ENCODE data around the gene DKKL1. TPM values are rescaled to one million over a fixed set of nuclear protein-coding genes. Genes with fewer than 3 reads are reported as not detected.

DKKL1 gene
- polyA plus RNA-seq, 1 of the 3 experiments (the other 2 are of a cell fraction): 0.36 TPM

- 87% methylated on average over 16 of the region's 16 CpGs for WGBS (ENCODE audit: low lambda C conversion rate)
- Histone ChIP-seq H3K9ac (no peak overlapping the region), H3K9me2 (no peaks in the 10 kb centered on the region), H2AFZ (ENCODE audit: low read depth) (no peak overlapping the region), H4K20me1 (ENCODE audit: insufficient read depth) (no peaks in the 10 kb centered on the region), H3K36me3 (replicated peaks in 1 of 2; ENCODE audit: control insufficient read depth in 1 of 2, insufficient read depth in 2 of 2, low read length in 1 of 2) (no peaks in the 10 kb centered on the region), H3K27ac (ENCODE audit: low read depth in 2 of 2, low read length in 1 of 2) (no peak overlapping the region), H3K4me1 (ENCODE audit: control insufficient read depth in 1 of 2, insufficient read depth in 2 of 2, low read depth in 1 of 2, low read length in 1 of 2) (no peaks in the 10 kb centered on the region; a peak in 2 of 4 replicates), H3K9me3 (no peaks in the 10 kb centered on the region), H3K4me2 (no peak overlapping the region), H3F3A (replicated peaks; ENCODE audit: insufficient read depth) (no peaks in the 10 kb centered on the region), H3K27me3 (ENCODE audit: insufficient read depth) (no peaks in the 10 kb centered on the region), H3K79me2 (ENCODE audit: insufficient read depth) (no peaks in the 10 kb centered on the region), H3K4me3 (ENCODE audit: low read depth in 2 of 2, low read length in 1 of 2) (no peak overlapping the region)
- no peak for DNase-seq
- ChIA-PET POLR2A (no interaction called here), CTCF (interaction anchor here (1.4 to 17.5 kb wide), 2 partner anchors 16 to 106 kb away, joined by 5 to 108 read pairs; no protein-coding TSS in a partner anchor)
- TF ChIP-seq RFX5 (IDR thresholded peaks at IDR 0.05; ENCODE audit: low read length) (no peak), MEF2A (IDR thresholded peaks at IDR 0.05; ENCODE audit: borderline replicate concordance, low read depth) (no peak), POLR2AphosphoS5 (IDR thresholded peaks at IDR 0.05; ENCODE audit: low read depth, low read length) (no peak), CHD2 (IDR thresholded peaks at IDR 0.05; ENCODE audit: low read length, partially characterized antibody) (no peak), FOXM1 (IDR thresholded peaks at IDR 0.05; ENCODE audit: low read depth) (no peak), IRF3 (IDR thresholded peaks at IDR 0.05; ENCODE audit: low read depth, low read length) (no peak), NFIC (IDR thresholded peaks at IDR 0.05; ENCODE audit: borderline replicate concordance) (no peak), GABPA (IDR thresholded peaks at IDR 0.05; ENCODE audit: low read depth) (no peak), GATA2 (CRISPR knock-in tag; IDR thresholded peaks at IDR 0.05) (no peak), RXRA (IDR thresholded peaks at IDR 0.05; ENCODE audit: borderline replicate concordance, low read depth) (no peak), PBX3 (IDR thresholded peaks at IDR 0.05) (no peak), EZH2phosphoT487 (IDR thresholded peaks at IDR 0.05; ENCODE audit: borderline replicate concordance, low read depth) (no peak), TEAD4 (IDR thresholded peaks at IDR 0.05; ENCODE audit: borderline replicate concordance, insufficient read depth) (no peak)
Measured at GRCh38 chr19:49407482-49408015, 43.9 kb downstream of the DKKL1 start.

- DNase-seq: no peak
- Histone ChIP-seq H3K79me2 (ENCODE audit: insufficient read depth) (no peaks in the 10 kb centered on the region), H3F3A (replicated peaks; ENCODE audit: insufficient read depth) (no peaks in the 10 kb centered on the region), H3K9me3 (no peaks in the 10 kb centered on the region), H3K4me1 (ENCODE audit: control insufficient read depth in 1 of 2, insufficient read depth in 2 of 2, low read depth in 1 of 2, low read length in 1 of 2) (peaks cover 0 to 12% of the 10 kb centered on the region in 2 experiments; a peak in 1 of 4 replicates), H3K4me3 (ENCODE audit: low read depth in 2 of 2, low read length in 1 of 2) (no peak overlapping the region), H3K36me3 (replicated peaks in 1 of 2; ENCODE audit: control insufficient read depth in 1 of 2, insufficient read depth in 2 of 2, low read length in 1 of 2) (no peaks in the 10 kb centered on the region), H4K20me1 (ENCODE audit: insufficient read depth) (no peaks in the 10 kb centered on the region), H3K4me2 (no peak overlapping the region), H3K9me2 (no peaks in the 10 kb centered on the region), H3K27ac (ENCODE audit: low read depth in 2 of 2, low read length in 1 of 2) (no peak overlapping the region), H3K9ac (no peak overlapping the region), H3K27me3 (ENCODE audit: insufficient read depth) (no peaks in the 10 kb centered on the region), H2AFZ (ENCODE audit: low read depth) (no peak overlapping the region)
- WGBS (ENCODE audit: low lambda C conversion rate): 62% methylated on average over 5 of the region's 8 CpGs
- TF ChIP-seq GABPA (IDR thresholded peaks at IDR 0.05; ENCODE audit: low read depth): no peak
- TF ChIP-seq GATA2 (CRISPR knock-in tag; IDR thresholded peaks at IDR 0.05): no peak
- TF ChIP-seq SIN3A (IDR thresholded peaks at IDR 0.05; ENCODE audit: borderline replicate concordance, low read depth, low read length): no peak
- TF ChIP-seq NFIC (IDR thresholded peaks at IDR 0.05; ENCODE audit: borderline replicate concordance): no peak
- no peak for TF ChIP-seq MXI1 (IDR thresholded peaks at IDR 0.05; ENCODE audit: low read depth, low read length)
- TF ChIP-seq ZBTB33 (IDR thresholded peaks at IDR 0.05; ENCODE audit: borderline replicate concordance, low read depth): no peak
- no peak for TF ChIP-seq MEF2A (IDR thresholded peaks at IDR 0.05; ENCODE audit: borderline replicate concordance, low read depth)
- no peak for TF ChIP-seq TCF12 (IDR thresholded peaks at IDR 0.05)
- TF ChIP-seq RXRA (IDR thresholded peaks at IDR 0.05; ENCODE audit: borderline replicate concordance, low read depth): no peak
- TF ChIP-seq RCOR1 (IDR thresholded peaks at IDR 0.05; ENCODE audit: low read length): no peak
- no peak for TF ChIP-seq CTCF (IDR thresholded peaks at IDR 0.05)
- no peak for TF ChIP-seq EZH2phosphoT487 (IDR thresholded peaks at IDR 0.05; ENCODE audit: borderline replicate concordance, low read depth)
- ChIA-PET CTCF (interaction anchor here (1.4 to 17.5 kb wide), 3 partner anchors 11 to 34 kb away, joined by 3 to 108 read pairs (median 14); no protein-coding TSS in a partner anchor), POLR2A (no interaction called here)
Measured at GRCh38 chr19:49408816-49409440, 45.3 kb downstream of the DKKL1 start.

All from SK-N-SH (cell line).